ENCODE data around the gene AMER1.

- TF ChIP-seq EZH2phosphoT487 (IDR thresholded peaks at IDR 0.05; ENCODE audit: borderline replicate concordance): no peak
- TF ChIP-seq, protein P1, sequence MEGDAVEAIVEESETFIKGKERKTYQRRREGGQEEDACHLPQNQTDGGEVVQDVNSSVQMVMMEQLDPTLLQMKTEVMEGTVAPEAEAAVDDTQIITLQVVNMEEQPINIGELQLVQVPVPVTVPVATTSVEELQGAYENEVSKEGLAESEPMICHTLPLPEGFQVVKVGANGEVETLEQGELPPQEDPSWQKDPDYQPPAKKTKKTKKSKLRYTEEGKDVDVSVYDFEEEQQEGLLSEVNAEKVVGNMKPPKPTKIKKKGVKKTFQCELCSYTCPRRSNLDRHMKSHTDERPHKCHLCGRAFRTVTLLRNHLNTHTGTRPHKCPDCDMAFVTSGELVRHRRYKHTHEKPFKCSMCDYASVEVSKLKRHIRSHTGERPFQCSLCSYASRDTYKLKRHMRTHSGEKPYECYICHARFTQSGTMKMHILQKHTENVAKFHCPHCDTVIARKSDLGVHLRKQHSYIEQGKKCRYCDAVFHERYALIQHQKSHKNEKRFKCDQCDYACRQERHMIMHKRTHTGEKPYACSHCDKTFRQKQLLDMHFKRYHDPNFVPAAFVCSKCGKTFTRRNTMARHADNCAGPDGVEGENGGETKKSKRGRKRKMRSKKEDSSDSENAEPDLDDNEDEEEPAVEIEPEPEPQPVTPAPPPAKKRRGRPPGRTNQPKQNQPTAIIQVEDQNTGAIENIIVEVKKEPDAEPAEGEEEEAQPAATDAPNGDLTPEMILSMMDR (conservative IDR thresholded peaks at IDR 0.05; ENCODE audit: low read length): no peak
Measured at GRCh38 chrX:64192673-64193072, 12.8 kb downstream of the AMER1 start.

Data from Loucy (cell line).